ENCODE data around the gene PCYOX1L.

Gene PCYOX1L

DNA sequence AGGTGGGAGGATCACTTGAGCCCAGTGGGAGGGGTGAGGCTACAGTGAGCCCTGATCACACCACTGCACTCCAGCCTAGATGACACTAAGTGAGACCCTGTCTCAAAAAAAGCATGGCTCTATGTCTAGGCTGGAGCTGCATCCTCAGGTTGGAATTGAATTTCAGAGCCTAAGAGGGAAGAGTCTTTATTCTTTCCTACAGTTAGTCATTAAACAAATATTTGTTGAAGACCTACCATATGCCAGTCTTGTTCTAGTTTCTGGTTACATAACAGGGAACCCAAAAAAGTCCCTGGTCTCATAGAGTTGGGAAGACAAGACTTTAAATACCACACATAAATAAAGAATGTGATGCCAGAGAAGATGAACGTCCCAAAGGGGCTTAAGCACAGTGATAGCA is 19.5 kb upstream of the PCYOX1L start:
- DNase-seq, result no peak

DNA sequence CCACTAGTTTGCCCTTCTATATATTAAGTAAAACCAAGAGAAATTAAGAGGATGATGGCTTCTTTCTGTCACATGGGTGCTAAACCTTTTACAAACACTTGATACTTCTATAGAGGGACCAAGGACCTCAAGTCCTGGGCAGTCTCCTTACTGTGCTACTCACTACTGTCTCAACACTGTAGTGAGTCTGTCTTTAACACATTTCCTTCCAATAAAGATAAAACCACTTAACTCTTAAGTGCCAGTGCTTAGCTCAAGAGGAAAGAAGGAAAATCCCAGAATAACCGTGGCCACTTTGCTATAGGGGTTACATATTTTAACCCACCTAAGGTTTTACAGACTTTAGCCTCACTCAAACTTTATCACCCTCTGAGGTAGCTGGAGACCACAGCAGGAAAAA is 16.9 kb upstream of the PCYOX1L start:
- no peak for DNase-seq

DNA sequence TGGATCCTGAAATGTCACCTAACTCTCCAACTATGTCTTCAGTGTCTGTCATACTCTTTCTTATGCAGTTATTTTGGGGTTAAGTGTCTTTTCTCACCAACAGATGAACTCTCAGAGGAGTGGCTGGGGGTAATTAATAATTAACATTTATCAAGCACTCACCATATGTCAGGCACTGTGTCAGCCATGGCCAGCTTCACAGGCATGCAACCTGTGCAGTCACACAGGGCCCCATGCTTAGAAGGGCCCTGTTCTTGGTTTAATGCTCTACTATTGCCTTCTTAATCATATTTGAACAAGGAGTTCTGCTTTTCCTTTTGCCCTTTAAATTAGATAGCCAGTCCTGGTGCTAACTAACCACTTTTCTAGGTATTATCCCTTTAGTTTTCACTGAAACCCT is 16.0 kb upstream of the PCYOX1L start:
- DNase-seq, result no peak

- no peak for DNase-seq
Observed at GRCh38 chr5:149344151-149344550, 13.7 kb upstream of the PCYOX1L start.

DNA sequence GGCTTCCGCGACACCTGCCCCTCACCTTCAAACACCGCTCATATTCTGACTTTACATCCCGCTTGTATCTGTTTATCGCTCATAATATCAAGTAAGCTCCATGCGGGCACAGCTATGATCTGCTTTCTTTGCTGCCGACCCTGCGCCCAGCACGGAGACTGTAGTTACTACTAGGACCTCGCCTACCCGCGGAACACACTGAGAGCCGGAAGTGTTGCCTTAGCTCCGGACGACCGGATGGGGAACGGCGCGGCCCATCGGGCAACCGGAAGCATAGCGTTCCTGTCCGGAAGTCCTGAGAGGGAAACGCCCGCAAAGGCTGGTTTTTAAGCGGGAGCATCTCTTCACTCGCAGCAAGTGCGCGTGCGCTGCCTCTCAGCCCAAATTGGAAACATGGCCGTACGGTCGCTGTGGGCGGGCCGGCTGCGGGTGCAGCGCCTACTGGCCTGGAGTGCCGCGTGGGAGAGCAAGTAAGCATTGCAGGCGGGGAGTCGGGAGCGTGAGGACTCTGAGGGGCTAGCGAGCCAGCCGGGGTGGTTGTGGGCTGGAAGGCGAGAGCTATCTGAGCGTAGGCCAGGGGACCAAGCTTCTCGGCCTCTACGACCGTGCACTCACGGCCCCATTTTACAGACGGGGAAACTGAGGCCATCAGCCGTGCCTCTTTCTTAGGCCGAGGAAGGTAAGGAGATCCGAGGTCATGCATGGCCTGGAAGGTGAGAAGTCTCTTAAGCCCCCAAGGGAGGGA is 12.5 kb upstream of the PCYOX1L start, which contains the start of gene GRPEL2:
Gene GRPEL2, plus strand, starts transcription at position 353 of the 745 bp plus-strand sequence. Its CDS starts 41 bp downstream, at position 394.
- peak; percentile 87 to 89 for DNase-seq

- no peak for DNase-seq
Observed at GRCh38 chr5:149345892-149346222, 12.0 kb upstream of the PCYOX1L start.

GRCh38 chr5:149348518-149348917 is 9.3 kb upstream of the PCYOX1L start:
- no peak for DNase-seq

DNA sequence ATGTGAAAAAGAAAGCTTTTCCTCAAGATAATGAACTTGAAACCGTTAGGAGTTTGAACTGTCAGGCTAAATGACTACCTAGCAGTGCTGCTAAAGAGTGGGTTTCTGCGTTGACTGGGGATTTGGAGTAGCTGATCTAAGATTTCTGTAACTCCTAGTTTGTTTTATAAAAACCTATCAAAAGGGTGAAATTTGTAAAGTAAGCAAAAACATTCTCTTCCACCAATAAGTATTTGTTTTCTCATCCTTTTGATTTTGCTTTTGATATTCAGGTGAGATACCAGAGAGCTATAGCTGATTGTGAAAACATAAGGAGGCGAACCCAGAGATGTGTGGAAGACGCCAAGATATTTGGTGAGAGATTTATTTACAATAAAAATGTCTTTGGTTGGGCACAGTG is 8.5 kb upstream of the PCYOX1L start:
- no peak for DNase-seq

GRCh38 chr5:149352169-149352568 is 5.7 kb upstream of the PCYOX1L start:
- no peak for DNase-seq

DNA sequence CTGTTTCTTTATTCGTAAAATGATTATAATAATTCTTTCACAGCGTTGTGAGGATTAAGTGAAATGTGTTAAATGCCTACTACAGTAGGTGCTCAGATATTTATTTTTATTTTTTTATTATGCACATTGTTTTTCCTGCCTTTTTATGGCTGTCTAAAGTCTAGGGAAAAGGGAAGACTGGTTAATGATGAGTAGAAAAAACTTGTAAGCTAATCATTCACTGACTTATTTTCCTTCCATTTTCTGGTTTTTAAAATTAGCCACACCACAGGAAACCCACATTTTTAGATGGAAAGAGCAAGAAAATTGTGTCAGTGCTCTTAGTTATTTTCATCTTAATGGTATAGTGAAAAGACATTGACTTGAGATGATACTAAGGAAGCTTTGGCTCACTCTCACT is 3.9 kb upstream of the PCYOX1L start:
- DNase-seq, result no peak

- DNase-seq, result no peak
Observed at GRCh38 chr5:149355688-149356087, 2.2 kb upstream of the PCYOX1L start.

DNA sequence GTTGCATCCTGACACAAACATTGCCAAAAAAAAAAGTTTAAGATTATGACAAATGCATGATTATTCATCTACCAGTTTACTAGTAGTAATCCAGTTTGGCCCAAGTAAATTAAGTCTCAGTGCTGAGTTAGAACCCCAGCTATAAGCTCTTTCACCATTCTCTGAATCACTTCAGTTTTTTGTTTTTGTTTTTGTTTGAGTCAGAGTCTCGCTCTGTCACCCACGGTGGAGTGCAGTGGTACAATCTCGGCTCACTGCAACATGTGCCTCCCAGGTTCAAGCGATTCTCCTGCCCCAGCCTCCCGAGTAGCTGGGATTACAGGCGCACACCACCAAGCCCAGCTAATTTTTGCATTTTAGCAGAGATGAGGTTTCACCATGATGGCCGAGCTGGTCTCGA is 1.5 kb upstream of the PCYOX1L start:
- DNase-seq, result no peak

GRCh38 chr5:149358294-149358651 is 427 bp downstream of the PCYOX1L start:
- DNase-seq, result no peak

DNA sequence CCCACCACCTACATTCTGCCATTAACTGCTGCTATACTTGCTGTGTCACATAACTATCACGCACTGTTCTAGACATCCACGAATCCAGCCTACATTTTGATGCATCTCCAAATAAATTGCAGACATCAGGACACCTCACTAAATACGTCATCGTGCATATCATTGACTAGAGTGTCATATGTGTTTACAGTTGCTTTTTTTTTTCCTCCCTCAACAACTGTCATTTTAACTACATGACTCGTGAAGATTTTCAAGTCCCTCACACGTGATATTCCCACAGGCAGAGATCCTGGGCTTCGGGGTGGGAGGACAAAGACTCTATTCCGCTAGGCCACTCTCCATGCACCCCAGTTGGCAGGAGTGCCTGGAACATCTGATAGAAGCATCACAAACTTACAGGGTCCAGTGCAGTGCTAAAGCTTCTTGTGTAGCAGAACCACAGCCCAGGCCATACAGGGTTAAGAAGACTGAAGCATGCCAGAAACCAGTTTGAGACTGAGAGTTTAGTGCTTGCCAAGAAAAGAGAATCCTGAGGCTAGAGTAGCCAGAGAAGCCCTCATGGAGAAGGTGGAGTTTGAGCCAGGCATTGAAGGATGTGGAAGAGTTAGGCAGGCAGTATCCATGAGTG is 1.1 kb downstream of the PCYOX1L start:
- no peak for DNase-seq

DNA sequence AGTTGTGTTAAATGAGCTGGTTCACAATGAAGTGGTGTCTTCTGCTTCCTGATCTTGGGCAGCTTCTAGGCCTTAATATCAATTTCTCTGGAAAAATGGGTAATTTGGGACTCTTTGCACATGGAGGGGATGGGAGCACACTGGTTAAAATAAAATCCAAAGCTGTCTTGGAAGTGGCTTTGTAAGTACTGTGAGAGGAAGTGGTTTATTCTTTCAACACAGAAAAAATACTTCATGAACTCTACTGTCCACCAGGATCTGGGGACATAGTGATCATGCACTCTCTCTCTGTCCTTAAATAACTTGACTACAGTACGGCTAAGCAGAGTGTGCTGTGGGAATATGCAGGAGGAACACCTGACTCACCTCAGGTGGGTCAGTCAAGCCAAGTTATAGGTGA is 2.4 kb downstream of the PCYOX1L start:
- DNase-seq, result no peak

- DNase-seq, result no peak
Observed at GRCh38 chr5:149362541-149362940, 4.7 kb downstream of the PCYOX1L start.

DNA sequence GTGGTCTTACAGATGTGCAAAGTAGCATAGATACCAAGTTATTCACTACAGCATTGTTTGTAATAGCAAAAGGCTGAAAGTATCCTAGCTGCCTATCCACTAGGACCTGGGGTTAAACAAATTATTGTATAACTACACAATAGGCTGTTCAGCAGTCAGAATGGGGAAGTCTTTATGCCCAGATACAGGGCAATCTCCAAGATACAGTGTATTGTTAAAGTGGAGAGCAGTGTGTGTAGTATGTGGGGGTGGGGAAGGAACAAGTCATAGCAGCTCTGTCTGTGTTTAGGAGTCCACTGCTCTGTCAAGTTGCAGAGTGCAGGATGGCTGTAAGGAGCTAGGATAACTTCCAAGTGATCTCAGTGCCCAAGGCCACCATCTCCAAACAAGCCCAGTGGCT is 5.5 kb downstream of the PCYOX1L start:
- DNase-seq, result no peak

DNA sequence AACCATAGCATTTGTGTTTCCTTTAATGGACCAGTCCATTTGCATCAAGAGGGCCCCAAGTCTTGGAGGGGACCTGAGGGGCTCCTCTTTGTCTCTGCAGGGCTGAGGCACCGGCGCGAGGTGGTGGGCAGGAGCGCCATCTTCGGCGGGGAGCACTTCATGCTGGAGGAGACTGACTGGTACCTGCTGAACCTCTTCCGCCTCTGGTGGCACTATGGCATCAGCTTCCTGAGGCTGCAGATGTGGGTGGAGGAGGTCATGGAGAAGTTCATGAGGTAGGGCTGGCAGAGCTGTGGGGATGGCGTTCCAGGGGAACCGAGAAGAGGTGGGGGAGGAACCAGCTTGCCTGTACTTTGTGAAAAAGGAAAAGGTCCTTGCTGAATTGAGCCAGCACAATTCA is 6.1 kb downstream of the PCYOX1L start:
- DNase-seq, result no peak

DNA sequence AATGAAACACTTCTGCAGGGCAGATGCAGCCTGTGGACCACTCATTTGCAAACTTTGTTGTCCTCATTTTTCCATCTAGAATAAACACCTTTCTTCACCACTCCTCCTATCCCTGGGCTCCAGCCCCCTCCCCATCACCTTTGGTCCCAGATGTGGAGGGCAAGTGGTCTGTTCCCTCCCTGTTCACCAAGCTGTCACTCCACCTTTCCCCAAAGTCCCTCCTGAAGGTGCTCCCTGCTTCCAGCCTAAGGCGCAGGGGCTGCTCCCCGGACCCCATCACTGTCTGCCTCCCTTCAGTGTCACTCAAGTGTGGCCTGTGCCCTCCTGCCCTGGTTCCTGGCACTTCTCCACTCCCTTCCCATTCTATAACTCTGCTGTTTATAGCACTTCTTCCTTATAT is 6.9 kb downstream of the PCYOX1L start:
- no peak for DNase-seq

DNA sequence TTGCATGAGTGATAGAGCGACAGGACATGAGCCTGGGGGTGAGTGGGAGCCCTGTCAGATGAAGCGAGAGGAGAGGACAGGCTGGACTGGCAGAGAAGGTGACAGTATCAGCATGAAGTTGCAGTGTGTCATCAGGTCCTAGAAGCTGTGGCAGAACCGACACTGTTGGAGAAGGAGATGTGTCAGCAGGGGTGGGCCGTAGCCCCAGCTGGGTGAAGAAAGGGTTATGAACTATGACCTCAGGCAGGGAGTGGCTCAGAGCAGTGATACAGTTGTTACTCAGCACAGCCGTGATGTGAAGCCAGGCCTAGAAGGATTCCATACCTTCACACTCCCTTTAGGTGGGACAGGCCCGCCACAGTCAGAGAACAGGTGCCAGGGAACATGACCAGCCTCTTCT is 7.6 kb downstream of the PCYOX1L start:
- no peak for DNase-seq

GRCh38 chr5:149366169-149366729 is 8.4 kb downstream of the PCYOX1L start:
- no peak for DNase-seq

DNA sequence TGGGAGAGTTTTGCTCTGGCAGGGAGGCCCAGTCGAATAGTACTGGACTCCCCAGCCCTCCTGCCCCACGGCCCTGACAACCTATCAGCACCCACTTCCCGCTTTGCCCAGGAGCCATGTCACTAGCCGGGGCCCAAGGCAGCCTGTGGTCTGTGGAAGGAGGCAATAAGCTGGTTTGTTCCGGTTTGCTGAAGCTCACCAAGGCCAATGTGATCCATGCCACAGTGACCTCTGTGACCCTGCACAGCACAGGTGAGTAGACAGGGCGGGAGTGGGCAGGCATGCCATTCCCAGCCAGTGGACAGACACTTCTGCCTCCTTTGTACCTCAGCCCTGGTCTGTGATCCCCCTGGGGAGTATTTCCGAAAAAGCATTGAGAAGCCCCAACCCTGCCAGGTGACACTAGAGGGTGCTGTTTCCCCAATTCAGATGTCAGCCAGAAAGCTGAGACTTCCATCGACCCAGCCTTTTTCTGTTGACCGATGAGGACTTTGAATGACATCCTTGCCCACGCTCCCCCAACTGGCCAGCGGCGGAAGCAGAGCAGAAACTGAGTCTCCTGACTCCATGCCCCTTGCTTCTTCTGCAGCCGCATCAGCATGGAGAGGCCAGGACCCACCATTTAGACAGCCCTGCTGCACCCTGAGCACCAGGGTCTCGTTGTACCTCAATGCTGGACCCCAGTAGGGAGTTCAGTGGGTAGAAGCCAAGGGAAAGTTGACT is 9.6 kb downstream of the PCYOX1L start:
- DNase-seq, result peak; percentile 46 to 54

GRCh38 chr5:149367972-149368645 is 10.3 kb downstream of the PCYOX1L start:
- no peak for DNase-seq

Data from stimulated activated CD4-positive, alpha-beta T cell treated with anti-CD3 and anti-CD28 coated beads, Interleukin-2, amount 100 ng/mL, for 48 hours (primary cell).